Measurements from ENCODE around the gene CD93.

- TF ChIP-seq CTCF (IDR thresholded peaks at IDR 0.05) (no peak), POLR2AphosphoS5 (IDR thresholded peaks at IDR 0.05) (no peak)
Observed at GRCh38 chr20:23062632-23063031, 23.5 kb downstream of the CD93 start.
